ENCODE measurements around the gene WDR70.
"Not testable (repeated sequence)": the region's sequence is repeated elsewhere in the genome, so short reads cannot be mapped to it uniquely, and the experiment has no call there.

WDR70 gene

DNA sequence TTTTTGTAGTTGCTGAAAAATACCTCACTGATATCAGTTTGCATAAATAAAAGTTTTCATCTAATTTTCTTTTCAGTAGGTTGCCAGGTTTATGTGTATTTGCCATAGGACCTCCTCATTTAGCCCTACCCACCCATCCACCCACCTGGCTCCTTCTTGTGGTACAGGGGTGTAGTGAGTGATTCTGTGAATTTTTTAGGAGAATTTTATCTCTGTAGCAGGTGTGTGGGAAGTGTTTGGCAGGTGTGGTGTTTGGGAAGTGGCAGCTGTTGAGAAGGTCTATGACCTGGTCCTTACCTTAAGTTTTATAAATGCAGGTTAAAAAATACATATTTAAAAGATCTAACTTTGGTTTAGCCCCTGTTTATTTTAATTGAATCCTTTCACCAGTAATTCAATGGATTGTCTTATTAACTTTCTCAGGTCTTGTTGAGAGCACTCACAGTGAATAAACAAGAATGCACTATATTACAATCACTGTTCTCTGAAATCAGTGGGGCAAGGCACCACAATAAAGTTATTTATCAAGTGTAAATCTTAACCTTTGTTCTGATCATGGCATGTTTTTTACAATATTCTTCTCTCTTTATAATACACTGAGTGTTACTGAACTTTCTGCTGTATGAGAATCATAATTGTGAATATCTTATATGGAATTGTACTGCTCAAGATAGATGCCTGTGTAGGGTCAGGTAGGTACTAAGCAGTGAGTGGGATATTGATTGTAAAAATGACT lies 189.1 kb downstream of the WDR70 start:
- DNase-seq (ENCODE audit: low read depth in 3 of 3, low spot score in 1 of 3) = no peak

DNA sequence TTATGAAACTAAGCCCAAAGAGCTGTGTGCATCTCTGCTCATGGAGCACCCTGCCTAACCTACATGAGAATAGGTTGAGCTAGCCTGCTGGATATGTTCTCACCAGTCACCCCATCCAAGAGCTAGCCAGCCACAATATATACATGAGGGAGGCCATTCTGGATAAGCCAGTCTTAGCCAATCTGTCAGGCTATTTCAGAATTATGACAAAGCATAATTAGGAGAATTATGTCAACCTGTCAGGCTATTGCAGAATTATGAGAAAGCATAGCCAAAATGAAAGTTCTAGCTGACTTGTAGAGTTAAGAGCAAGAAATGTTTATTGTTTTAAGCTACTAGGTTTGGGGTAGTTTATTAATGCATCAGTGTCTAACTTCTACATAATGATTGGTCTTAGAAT lies 189.8 kb downstream of the WDR70 start:
- no peak for DNase-seq (ENCODE audit: low read depth in 3 of 3, low spot score in 1 of 3)

DNA sequence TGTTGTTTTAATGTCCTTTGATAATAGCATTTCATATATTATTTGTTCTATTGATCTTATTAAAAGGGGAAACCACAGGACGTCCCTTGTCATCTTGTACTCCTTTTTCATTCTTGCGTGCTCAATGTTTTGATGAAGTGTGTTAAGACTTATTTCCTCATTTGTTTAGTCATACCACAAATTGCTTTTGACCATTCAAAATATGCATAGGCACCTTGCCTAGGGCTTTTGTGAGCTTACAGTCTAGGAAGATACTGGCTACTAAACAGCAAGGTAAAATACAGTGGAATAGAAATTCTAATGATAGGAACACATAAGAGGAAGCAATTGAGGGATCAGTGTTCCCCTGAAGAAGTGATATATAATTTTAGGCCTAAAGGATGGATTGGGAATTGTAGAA lies 190.3 kb downstream of the WDR70 start:
- DNase-seq (ENCODE audit: low read depth in 3 of 3, low spot score in 1 of 3) = no peak

DNA sequence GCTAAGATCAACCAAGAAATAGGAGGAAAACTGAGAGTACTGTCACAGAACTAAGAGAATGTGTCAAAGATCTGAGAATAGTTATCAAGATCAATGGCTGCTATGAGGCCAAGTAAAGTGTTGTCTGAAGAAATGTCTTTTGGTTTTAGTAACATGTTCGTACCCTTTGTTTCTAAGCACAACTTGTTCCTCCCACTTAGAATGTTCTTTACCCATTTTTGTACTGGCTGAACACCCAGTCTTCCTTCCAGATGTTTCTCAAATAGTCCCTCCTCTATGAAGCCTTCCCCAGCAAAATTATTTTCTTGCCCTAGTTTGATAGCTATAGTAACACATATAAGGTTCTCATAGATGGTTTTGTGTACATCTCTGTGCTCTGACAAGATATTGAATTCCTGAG lies 191.5 kb downstream of the WDR70 start:
- no peak for DNase-seq (ENCODE audit: low read depth in 3 of 3, low spot score in 1 of 3)

DNA sequence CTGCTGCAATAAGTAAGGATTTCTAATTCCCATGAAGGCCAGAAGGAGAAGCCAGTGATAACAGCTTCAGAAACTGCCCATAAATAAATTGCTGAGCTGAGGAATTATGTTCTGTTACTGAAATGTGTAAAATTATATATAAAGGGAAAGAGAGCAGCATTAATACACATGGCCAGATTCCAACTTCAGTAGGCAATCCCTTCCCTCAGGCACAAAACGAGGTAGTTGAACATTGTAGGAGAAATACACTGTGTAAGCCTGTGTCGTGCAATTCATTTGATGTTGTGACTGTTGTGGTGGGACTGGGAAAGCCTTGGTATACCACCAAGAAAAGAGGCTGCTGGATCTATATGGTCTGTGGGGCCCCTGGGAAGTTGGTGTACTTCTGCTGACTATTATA lies 192.9 kb downstream of the WDR70 start:
- no peak for DNase-seq (ENCODE audit: low read depth in 3 of 3, low spot score in 1 of 3)

DNA sequence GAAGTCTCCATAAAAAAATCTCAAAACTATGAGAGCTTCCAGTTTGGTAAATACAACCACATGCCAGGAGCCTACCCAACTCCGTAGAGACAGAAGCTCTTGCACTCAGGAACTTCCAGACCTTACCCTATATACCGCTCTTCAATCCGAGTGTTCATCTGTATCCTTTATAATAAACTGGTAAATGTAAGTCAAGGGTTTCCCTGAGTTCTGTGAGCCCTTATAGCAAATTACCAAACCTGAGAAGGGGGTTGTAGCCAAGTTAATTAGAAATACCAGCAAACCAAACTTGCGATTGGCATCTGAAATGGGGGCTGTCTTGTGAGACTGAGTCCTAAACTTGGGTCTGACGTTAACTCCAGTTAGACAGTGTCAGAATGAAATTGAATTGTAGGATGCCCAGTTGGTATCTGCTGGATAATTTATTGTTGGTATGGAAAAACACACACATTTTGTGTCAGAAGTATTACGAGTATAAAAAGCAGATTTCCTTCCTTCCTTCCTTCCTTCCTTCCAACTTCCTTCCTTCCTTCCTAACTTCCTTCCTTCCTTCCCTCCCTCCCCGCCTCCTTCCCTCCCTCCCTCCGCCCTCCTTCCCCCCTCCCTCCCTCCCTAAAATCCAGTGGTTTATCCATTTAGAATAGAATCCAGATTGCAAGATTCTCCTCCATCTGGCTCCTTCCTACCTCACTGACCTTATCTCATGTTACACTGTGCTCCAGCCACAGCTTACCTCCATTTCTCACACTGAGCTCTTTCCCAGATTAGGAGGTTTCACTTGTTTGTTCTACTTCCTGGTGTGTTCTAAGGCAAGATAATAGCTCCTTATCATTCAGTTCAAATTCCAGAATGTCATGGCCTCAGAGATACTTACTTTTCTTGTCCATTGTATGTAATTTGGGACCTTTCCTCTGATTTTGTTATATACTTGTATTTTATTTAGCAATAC lies 196.7 kb downstream of the WDR70 start:
- no peak for DNase-seq (ENCODE audit: low read depth in 3 of 3, low spot score in 1 of 3)

DNA sequence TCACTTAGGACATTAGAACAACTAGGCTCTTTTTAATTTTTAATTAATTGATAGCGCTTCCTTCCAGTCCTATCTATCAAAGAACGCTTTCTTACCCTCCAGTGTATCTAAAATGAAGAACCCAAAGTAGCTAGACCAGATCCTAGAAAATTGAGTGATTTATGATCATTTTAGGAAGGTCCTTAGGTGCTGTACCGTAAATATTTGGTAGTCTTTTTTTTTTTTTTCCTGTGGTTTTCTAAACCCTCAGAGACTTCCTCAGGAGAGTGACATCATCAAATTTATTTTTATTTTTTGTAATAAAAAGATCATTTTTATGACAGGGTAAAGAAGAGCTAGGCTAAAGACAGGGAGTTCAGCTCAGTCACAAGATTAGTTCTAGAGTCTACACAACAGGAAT lies 197.4 kb downstream of the WDR70 start:
- DNase-seq (ENCODE audit: low read depth in 3 of 3, low spot score in 1 of 3) = no peak

DNA sequence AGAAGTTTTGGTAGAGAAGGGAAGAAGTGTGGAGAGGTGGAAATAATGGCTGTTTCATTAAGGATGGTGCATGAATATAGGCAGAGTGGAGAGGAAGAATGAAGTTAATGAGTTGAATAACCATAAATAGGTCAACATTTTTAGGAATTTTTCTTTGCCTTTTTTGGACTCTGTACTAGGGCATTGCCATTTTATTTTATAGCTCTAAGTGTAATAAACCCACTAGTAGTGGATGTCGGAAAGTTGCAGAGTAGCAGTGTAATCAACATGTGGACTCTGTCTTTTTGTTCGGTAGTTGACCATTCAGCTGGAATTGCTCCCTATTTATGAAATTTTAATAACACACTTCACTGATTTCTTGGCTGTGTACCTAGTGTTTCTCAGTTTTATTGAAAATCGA lies 199.1 kb downstream of the WDR70 start:
- DNase-seq (ENCODE audit: low read depth in 3 of 3, low spot score in 1 of 3) = no peak

DNA sequence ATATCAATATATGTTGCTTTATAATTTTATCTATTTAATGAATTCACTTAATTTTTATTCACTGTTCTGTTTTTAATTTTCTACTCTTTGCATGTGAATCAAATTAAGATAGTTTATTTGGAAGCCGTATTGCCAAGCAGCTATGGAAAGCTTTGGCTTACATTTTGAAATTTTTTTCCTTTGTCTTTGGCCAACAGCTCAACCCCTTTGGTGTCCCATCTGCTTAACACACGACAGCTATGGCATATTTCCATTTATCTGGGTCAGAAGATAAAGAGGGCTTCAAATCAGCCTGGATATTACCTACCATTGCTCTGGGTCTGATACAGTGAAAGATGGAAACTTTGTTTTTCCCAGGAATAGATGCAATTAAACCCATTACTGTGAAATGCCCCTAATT lies 201.0 kb downstream of the WDR70 start:
- no peak for DNase-seq (ENCODE audit: low read depth in 3 of 3, low spot score in 1 of 3)

DNA sequence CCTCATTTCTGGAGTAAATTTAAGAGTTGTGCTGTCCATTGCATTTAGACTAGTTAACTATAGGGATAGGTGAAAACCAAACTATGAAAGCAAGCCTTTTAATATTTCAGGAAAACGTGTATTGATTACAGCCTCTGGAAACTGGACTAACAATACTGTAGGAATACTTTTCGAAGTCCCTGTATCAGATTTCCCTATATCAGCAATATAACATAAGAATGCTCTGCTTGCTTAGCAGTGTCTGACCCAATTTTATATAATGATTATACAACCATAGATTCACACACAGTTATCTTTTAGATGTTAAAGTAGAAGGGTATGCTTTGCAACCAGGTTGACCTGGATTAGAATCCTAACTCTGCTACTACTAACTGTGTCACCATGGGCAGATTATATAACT lies 203.1 kb downstream of the WDR70 start:
- DNase-seq (ENCODE audit: low read depth in 3 of 3, low spot score in 1 of 3) = no peak

DNA sequence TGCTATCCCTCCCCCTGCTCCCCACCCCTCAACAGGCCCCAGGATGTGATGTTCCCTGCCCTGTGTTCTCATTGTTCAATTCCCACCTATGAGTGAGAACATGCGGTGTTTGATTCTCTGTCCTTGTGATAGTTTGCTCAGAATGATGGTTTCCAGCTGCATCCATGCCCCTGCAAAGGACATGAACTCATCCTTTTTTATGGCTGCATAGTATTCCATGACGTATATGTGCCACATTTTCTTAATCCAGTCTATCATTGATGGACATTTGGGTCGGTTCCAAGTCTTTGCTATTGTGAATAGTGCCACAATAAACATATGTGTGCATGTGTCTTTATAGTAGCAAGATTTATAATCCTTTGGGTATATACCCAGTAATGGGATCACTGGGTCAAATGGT lies 214.2 kb downstream of the WDR70 start:
- DNase-seq (ENCODE audit: low read depth in 3 of 3, low spot score in 1 of 3) = not testable (repeated sequence)

DNA sequence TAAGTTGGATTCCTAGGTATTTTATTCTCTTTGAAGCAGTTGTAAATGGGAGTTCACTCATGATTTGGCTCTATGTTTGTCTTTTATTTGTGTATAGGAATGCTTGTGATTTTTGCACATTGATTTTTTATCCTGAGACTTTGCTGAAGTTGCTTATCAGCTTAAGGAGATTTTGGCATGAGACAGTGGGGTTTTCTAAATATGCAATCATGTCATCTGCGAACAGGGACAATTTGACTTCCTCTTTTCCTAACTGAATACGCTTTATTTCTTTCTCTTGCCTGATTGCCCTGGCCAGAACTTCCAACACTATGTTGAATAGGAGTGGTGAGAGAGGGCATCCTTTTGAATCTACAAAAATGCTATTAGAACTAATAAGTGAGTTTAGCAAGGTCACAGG lies 215.7 kb downstream of the WDR70 start:
- not testable (repeated sequence) for DNase-seq (ENCODE audit: low read depth in 3 of 3, low spot score in 1 of 3)

DNA sequence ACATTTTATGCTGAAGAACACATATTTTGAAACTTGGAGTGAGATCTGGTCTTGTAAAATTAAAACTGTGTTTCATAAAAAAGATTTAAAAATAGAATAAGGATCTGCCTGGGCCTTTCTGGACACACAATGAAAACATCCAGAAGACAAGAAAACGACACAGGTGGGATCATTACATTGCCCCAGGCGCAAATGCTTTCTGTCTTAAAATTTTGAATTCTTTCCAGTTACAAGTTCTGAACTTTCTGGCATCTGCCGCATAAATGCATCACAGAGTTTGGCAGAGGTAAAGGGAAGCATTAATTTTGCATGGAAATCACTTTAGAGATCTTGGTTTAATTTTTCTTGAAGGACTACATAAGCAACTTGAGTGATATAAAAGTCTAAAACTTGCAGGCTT lies 219.6 kb downstream of the WDR70 start:
- no peak for DNase-seq (ENCODE audit: low read depth in 3 of 3, low spot score in 1 of 3)

DNA sequence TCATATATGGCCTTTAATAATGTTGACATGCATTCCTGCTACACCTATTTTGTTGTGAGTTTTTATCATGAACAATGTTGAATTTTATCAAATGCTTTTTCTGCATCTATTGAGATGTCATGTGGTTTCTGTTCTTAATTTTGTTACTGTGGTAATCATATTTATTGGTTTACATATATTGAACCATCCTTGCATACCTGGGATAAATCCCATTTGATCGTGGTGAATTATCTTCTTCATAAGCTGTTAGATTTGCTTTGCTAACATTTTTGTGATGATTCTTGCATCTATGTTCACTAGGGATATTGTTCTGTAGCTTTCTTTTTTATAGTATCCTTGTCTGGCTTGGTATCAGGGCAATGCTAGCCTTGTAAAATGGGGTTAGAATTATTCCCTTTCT lies 222.0 kb downstream of the WDR70 start:
- DNase-seq (ENCODE audit: low read depth in 3 of 3, low spot score in 1 of 3) = no peak

DNA sequence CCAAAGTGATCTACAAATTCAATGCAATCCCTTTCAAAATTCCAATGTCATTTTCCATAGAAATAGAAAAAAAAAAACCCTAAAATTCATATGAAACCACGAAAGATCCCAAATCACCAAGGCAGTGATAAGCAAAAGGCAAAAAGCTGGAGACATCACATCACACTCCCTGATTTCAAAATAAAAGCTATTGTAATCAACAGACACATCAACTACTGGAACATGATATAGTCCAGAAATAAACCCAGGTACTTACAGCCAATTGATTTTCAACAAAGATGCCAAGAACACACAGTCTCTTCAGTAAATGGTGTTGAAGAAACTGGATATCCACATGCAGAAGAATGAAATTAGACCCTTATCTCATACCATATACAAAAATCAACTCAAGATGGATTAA lies 224.0 kb downstream of the WDR70 start:
- DNase-seq (ENCODE audit: low read depth in 3 of 3, low spot score in 1 of 3) = no peak

DNA sequence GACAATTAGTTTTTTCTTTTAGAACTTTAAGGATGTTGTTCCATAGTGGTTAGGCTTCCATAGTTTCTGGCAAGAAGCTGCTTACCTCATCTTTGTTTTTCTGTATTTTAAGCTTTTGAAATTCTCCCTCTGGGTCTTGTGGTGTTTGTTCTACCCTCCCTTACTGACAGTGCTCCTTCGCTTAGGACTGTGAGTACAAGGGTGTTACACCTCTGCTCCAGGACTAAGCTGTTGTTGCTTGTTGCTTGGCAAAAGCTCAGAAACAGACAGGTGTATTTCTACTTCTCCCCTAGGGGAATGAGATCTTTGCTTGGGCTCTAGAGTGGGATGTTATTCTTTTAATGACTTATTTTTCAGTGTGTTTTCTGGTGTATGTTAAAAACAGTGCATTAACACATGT lies 225.2 kb downstream of the WDR70 start:
- no peak for DNase-seq (ENCODE audit: low read depth in 3 of 3, low spot score in 1 of 3)

DNA sequence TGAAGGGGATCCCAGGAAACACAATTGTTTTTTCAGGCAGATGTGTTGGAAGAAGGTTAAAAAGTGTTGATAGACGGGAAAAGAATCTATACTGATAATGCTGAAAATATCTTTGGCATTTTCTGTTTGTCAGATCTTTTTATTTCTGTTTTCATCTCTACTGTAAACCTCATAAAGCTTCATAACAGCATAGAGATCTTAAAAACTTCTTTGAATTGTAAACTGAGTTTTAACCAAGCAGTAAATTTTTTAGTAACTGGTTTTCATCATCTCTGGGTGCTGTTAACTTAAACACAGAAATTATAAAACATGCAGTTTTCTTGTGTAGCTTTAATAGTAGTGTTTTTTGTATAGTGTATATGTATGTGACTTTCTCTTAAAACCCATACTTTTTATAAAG lies 227.0 kb downstream of the WDR70 start:
- no peak for DNase-seq (ENCODE audit: low read depth in 3 of 3, low spot score in 1 of 3)

DNA sequence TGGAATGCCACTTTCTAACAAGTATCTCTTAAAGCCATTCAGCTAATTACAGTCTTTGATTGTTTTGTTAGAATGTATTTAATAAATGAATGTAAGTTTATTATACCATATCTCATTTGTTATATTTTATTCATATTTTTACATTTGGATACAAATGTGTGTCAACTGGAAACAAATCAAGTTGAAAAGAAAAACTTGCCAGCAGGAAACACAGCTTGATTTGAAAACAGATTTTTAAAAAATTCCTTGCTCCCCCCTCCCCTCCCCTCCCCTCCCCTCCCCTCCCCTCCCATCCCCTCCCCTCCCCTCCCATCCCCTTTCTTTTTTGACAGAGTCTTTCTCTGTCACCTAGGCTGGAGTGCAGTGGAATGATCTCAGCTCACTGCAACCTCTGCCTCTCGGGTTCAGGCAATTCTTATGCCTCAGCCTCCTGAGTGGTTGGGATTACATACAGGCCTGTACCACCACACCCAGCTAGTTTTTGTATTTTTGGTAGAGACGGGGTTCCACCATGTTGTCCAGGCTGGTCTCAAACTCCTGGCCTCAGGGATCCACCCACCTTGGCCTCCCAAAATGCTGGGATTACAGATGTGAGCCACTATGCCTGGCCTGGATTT lies 227.6 kb downstream of the WDR70 start:
- DNase-seq (ENCODE audit: low read depth in 3 of 3, low spot score in 1 of 3) = no peak

DNA sequence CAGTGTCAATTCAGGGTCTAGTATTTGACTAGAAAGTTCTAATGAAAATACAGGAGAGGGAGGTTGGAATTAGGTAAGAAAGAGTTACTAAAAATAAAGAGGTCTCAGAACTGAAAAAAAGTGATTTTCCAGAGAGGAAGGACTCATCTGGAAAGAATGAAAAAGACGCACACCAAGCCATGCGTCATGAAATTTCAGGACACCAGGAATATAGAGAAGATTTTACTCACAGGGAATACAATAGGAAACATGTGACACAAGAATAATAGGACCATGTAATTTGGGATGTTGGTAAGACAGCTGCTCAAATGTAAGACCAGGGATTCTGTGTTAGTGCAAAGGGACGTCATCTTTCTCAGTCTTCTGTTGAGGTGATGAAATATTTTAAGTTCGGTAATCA lies 236.1 kb downstream of the WDR70 start:
- DNase-seq (ENCODE audit: low read depth in 3 of 3, low spot score in 1 of 3) = no peak

DNA sequence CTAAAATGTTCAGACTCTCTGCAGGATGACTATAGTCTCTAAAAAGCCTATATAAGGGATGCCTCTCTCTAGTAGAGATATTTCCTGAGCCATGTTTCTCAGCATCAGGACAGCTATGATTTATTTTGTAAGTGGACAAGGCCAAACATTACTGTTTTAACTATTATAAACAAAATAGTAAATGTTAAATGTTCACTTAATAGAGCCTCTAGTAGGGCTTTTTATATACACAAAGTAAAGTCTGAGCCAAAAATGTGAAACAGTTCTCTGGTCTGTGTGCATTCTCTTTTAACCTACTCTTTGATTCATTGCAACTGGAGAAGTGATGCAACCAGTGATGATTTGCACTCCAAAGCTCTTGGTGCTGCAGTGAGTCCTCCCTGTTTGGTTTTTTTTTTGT lies 240.2 kb downstream of the WDR70 start:
- no peak for DNase-seq (ENCODE audit: low read depth in 3 of 3, low spot score in 1 of 3)

DNA sequence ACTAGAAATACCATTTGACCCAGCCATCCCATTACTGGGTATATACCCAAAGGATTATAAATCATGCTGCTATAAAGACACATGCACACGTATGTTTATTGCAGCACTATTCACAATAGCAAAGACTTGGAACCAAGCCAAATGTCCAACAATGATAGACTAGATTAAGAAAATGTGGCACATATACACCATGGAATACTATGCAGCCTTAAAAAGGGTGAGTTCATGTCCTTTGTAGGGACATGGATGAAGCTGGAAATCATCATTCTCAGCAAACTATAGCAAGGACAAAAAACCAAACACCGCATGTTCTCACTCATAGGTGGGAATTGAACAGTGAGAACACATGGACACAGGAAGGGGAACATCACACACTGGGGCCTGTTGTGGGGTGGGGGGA lies 243.2 kb downstream of the WDR70 start:
- DNase-seq (ENCODE audit: low read depth in 3 of 3, low spot score in 1 of 3) = not testable (repeated sequence)

DNA sequence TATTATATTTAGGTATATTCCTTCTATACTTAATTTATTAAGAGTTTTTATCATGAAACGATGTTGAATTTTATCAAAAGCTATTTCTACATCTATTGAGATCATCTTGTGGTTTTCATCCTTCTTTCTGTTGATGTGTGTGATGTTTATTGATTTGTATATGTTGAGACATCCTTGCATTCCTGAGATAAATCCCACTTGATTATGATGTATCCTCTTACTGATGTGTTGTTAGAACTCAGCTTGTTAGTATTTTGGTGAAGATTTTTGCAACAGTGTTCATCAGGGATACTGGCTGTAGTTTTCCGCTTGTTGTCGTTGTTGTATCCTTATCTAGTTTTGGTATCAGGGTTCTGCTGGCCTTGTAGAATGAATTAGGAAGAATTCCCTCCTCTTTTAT lies 247.1 kb downstream of the WDR70 start:
- DNase-seq (ENCODE audit: low read depth in 3 of 3, low spot score in 1 of 3) = no peak

Measured in stimulated activated CD4-positive, alpha-beta T cell treated with anti-CD3 and anti-CD28 coated beads, TNF-alpha, amount 100 ng/mL, for 1 hour (primary cell).